ENCODE results near the gene PCSK4. TPM values are rescaled to one million over a fixed set of nuclear protein-coding genes. Genes with fewer than 3 reads are reported as not detected.

PCSK4 gene
- 1.0 and 1.1 TPM in 2 replicates for total RNA-seq

GRCh38 chr19:1490311-1491113 lies at the start of gene PCSK4:
Gene PCSK4 (minus strand): TSS chr19:1490350. CDS start chr19:1490346, 4 bp downstream.

GRCh38 chr19:1523412-1524286 lies 33.5 kb upstream of the PCSK4 start, which contains the start of gene PLK5:
Gene PLK5 (plus strand): TSS chr19:1524077. CDS start chr19:1526997, 2,920 bp downstream.

DNA sequence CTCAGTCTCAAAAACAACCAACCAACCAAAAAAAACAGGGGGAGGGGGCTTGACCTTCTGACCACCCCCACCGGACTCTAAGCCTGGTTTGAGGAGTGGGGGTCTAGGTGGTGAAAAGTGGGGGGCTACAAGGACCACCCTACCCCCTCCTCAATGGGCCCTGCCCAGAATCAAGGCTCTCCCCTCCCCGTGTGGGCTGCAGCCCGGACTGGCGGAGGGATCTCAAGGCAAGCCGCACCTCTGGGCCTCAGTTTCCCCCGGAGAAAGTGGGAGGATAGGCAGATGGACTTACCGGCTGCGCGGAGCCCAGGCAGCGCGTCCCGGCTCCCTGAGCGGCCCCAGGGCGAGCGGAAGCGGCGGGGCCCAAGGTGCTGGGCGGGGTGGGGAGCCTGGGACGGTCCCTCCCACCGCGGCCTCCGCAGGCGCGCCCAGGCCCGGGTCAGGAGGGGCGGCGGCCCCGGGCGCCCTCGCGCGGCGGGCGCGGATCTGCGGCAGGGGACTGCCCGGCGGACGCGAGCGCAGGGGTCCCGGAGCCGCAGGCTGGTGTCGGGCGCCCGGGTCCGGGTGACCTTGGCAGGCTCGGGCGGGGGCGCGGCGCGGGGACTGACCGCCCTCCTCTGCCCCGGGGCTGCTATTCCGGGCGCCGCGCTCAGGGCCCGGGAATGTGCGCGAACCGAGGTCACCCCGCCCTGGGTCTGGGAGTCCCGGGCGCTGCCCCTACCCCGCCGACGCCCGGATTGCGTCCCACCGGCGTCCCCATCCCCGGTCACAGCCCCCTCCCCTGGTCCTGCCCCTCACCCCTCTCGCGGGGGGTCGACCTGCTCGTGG lies 22.7 kb upstream of the PCSK4 start, which contains the start of gene ADAMTSL5:
TSS of gene ADAMTSL5 (minus strand) at position 349 of the 828 bp plus-strand sequence. CDS start 2,076 bp downstream, outside the sequence.

GRCh38 chr19:1491114-1491848 lies 1.1 kb upstream of the PCSK4 start, which contains the start of gene REEP6:
Gene REEP6 (plus strand): TSS chr19:1491181. CDS start chr19:1491270, 89 bp downstream.

GRCh38 chr19:1478934-1479707 lies 11.0 kb downstream of the PCSK4 start, which contains the start of gene C19orf25:
Gene C19orf25 (minus strand): TSS chr19:1479215. CDS start chr19:1478903, 312 bp downstream.

DNA sequence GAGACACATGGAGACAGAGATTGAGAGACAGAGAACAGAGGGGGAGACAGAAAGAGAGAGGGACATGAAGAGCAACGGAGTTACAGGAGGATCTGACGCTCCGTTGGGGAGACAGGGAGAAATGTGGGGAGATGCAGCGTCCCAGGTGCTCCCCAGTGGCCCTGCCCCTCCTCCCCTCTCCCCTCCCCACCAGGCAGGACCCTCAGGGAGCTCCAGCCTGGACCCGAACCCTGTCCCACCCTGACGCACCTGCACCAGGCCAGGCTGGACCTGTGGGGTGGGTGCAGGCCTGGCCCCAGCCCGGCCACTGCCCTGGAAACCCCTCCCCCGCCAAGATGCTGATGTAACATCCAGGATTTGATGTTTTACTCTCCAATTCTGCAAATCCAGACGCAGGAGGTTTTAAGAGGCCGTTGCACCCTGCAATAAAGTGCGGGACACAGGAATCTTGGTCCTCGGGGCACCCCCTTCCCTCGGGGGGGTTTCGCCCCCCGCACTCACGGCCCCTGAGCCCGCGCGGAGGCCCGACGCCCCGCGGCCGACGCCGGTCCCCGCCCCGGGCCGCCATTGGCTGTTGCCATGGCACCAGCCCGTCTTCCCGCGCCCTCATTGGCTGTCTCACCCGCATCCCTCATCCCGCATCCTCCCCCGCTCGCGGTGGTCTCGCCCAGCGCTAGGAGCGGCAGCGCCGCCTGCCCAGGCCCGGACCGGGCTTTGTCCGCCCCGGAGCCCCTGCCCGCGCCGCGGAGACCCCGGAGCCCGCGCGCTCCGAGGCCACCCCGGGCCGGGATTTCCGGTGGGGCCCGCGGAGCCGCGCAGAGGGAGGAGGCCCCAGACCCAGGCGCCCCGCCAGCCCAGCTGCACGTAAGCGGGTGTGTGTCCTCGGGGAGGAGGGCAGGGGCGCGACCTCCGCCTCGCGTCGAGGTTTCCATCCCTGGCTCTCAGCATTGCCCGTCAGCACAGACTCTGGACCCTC lies 40.4 kb downstream of the PCSK4 start, which contains the start of gene APC2:
TSS of gene APC2 (plus strand) at position 655 of the 976 bp plus-strand sequence. CDS start 2,881 bp downstream, outside the sequence.

GRCh38 chr19:1438035-1438932 lies 51.9 kb downstream of the PCSK4 start, which contains the start of gene RPS15:
Gene RPS15 (plus strand): TSS chr19:1438396. CDS start chr19:1438426, 30 bp downstream.

Other genes with a start within 250 kb of the PCSK4 start
- 90.0 and 106 TPM in 2 replicates for gene ATP5F1D, start 248.6 kb downstream of the PCSK4 start, total RNA-seq
- gene MIDN, start 241.8 kb downstream of the PCSK4 start, total RNA-seq, result 17.1 and 30.5 TPM in 2 replicates
- gene CIRBP, start 221.0 kb downstream of the PCSK4 start, total RNA-seq, result 166 and 172 TPM in 2 replicates
- 65.4 and 81.1 TPM in 2 replicates for gene FAM174C, start 214.8 kb downstream of the PCSK4 start, total RNA-seq
- gene EFNA2, start 204.5 kb downstream of the PCSK4 start, total RNA-seq, result not detected in 2 replicates
- 161 and 201 TPM in 2 replicates for gene NDUFS7, start 106.4 kb downstream of the PCSK4 start, total RNA-seq
- gene GAMT, start 88.8 kb downstream of the PCSK4 start, total RNA-seq, result 5.2 and 6.9 TPM in 2 replicates
- gene DAZAP1, start 82.8 kb downstream of the PCSK4 start, total RNA-seq, result 84.1 and 126 TPM in 2 replicates
- gene RPS15, start 52.0 kb downstream of the PCSK4 start, total RNA-seq, result 1,980 and 2,817 TPM in 2 replicates
- under 0.01 and 0.08 TPM in 2 replicates for gene APC2, start 40.2 kb downstream of the PCSK4 start, total RNA-seq
- gene C19orf25, start 11.1 kb downstream of the PCSK4 start, total RNA-seq, result 37.1 and 39.1 TPM in 2 replicates
- 2.0 and 2.7 TPM in 2 replicates for gene REEP6, start 831 bp upstream of the PCSK4 start, total RNA-seq
- gene ADAMTSL5, start 22.7 kb upstream of the PCSK4 start, total RNA-seq, result 2.7 and 11.0 TPM in 2 replicates
- not detected in 2 replicates for gene PLK5, start 33.7 kb upstream of the PCSK4 start, total RNA-seq
- 33.0 and 33.5 TPM in 2 replicates for gene MEX3D, start 78.0 kb upstream of the PCSK4 start, total RNA-seq
- gene MBD3, start 102.5 kb upstream of the PCSK4 start, total RNA-seq, result 97.8 and 110 TPM in 2 replicates
- 92.8 and 109 TPM in 2 replicates for gene UQCR11, start 115.1 kb upstream of the PCSK4 start, total RNA-seq
- 112 and 147 TPM in 2 replicates for gene TCF3, start 162.3 kb upstream of the PCSK4 start, total RNA-seq